ENCODE measurements around the gene DDX18.

DNA sequence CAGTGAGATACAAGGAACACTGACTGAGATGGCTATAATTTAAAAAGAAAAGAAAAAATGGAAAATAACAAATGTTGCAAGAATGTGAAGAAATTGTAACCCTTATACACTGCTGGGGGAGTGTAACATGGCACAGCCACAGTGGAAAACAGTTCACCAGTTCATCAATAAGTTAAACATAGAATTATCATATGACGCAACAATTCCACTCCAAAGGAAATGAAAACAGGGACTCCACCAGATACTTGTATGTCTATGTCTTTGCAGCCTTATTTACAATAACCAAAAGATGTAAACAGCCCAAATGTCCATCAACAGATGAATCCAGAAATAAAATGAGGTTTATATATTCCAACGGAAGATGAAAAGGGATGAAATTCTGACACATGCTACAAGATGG is 30.8 kb downstream of the DDX18 start:
- TF ChIP-seq POLR2A (IDR thresholded peaks at IDR 0.05; ENCODE audit: low read depth, low read length): no peak
- TF ChIP-seq CTCF (conservative IDR thresholded peaks at IDR 0.05; ENCODE audit: low read depth, low read length): no peak
- TF ChIP-seq RFX5 (IDR thresholded peaks at IDR 0.05; ENCODE audit: low read depth, low read length): no peak
- TF ChIP-seq SMC3 (IDR thresholded peaks at IDR 0.05; ENCODE audit: low read depth, low read length): no peak
